H7 (cell line): ENCODE measurements around the gene DLX4. TPM values are rescaled to one million over a fixed set of nuclear protein-coding genes. Genes with fewer than 3 reads are reported as not detected.

Experiments used
- DNase-seq: peaks from one replicate; pipeline ENCODE4 v3.0.0; 2012
- H3K27me3 ChIP-seq: 2 replicates; pipeline ENCODE4 v1.6.0; 2011; ENCODE audit warnings: mild to moderate bottlenecking, low read length; ENCODE audit not compliant: control insufficient read depth, insufficient read depth
- H3K36me3 ChIP-seq: replicated peaks from 2 replicates; pipeline ENCODE4 v1.5.1; 2011; ENCODE audit warnings: low read length; ENCODE audit not compliant: control insufficient read depth, insufficient read depth
- H3K4me3 ChIP-seq: 2 replicates; pipeline ENCODE4 v1.5.1; 2011; ENCODE audit warnings: low read depth, mild to moderate bottlenecking, control low read depth, low read length, moderate library complexity; ENCODE audit not compliant: insufficient read depth
- total RNA-seq: library from RNA; depleted of rRNA; stranded (reverse); fragments of >200 nt; shearing (Covaris generic); gene quantifications from 2 replicates; pipeline ENCODE4 v1.2.3, GENCODE V29; 2014

DLX4 gene
- total RNA-seq, 1 experiment from 2014 or later = 1.0 TPM

GRCh38 chr17:49957350-49957749 lies 11.6 kb upstream of the DLX4 start:
- DNase-seq = no peak
- H3K4me3 ChIP-seq = no peak overlapping the region
- H3K36me3 ChIP-seq = no peaks in the 10 kb centered on the region
- H3K27me3 ChIP-seq = peaks cover 13% of the 10 kb centered on the region

GRCh38 chr17:49958723-49959122 lies 10.3 kb upstream of the DLX4 start:
- Histone ChIP-seq H3K4me3 (no peak overlapping the region), H3K36me3 (no peaks in the 10 kb centered on the region), H3K27me3 (peaks cover 27% of the 10 kb centered on the region)
- DNase-seq = no peak

- peak; percentile 58 for DNase-seq
- Histone ChIP-seq H3K27me3 (peaks cover 33% of the 10 kb centered on the region), H3K4me3 (no peak overlapping the region)
Measured at GRCh38 chr17:49959183-49959935, 9.6 kb upstream of the DLX4 start.

GRCh38 chr17:49962599-49963308 lies 6.2 kb upstream of the DLX4 start:
- no peaks in the 10 kb centered on the region for H3K36me3 ChIP-seq
- H3K27me3 ChIP-seq = peaks cover 63% of the 10 kb centered on the region
- H3K4me3 ChIP-seq = peak overlapping the region; percentile 6; the same call in 1 of the 2 replicates
- DNase-seq = peak; percentile 77

More at GRCh38 chr17:49959183-49959935, 9.6 kb upstream of the DLX4 start:
- no peaks in the 10 kb centered on the region for H3K36me3 ChIP-seq

GRCh38 chr17:49963309-49963625 lies 5.7 kb upstream of the DLX4 start:
- DNase-seq = peak; percentile 76
- H3K4me3 ChIP-seq = no peak overlapping the region
- H3K27me3 ChIP-seq = peaks cover 68% of the 10 kb centered on the region
- H3K36me3 ChIP-seq = no peaks in the 10 kb centered on the region

- peak; percentile 78 for DNase-seq
- H3K27me3 ChIP-seq = peaks cover 73% of the 10 kb centered on the region
- peak overlapping the region; percentile 18 for H3K4me3 ChIP-seq
- H3K36me3 ChIP-seq = no peaks in the 10 kb centered on the region
Measured at GRCh38 chr17:49963626-49964302, 5.2 kb upstream of the DLX4 start.

GRCh38 chr17:49964303-49964768 lies 4.7 kb upstream of the DLX4 start:
- peak overlapping the region; percentile 18; the same call in 1 of the 2 replicates for H3K4me3 ChIP-seq
- peaks cover 78% of the 10 kb centered on the region for H3K27me3 ChIP-seq
- H3K36me3 ChIP-seq = no peaks in the 10 kb centered on the region
- DNase-seq = peak; percentile 82

GRCh38 chr17:49964769-49965523 lies 4.0 kb upstream of the DLX4 start:
- DNase-seq = peak; percentile 83
- peaks cover 84% of the 10 kb centered on the region for H3K27me3 ChIP-seq
- H3K36me3 ChIP-seq = no peaks in the 10 kb centered on the region
- peak overlapping the region; percentile 22; the same call in 1 of the 2 replicates for H3K4me3 ChIP-seq

- peak; percentile 76 for DNase-seq
- H3K4me3 ChIP-seq = peak overlapping the region; percentile 22; the same call in 1 of the 2 replicates
- H3K27me3 ChIP-seq = peaks cover 90% of the 10 kb centered on the region
- no peaks in the 10 kb centered on the region for H3K36me3 ChIP-seq
Measured at GRCh38 chr17:49965524-49965909, 3.5 kb upstream of the DLX4 start.

GRCh38 chr17:49966767-49967166 lies 2.2 kb upstream of the DLX4 start:
- no peaks in the 10 kb centered on the region for H3K36me3 ChIP-seq
- no peak for DNase-seq
- H3K27me3 ChIP-seq = peaks cover 96% of the 10 kb centered on the region
- no peak overlapping the region for H3K4me3 ChIP-seq

- no peaks in the 10 kb centered on the region for H3K36me3 ChIP-seq
- peaks cover 99% of the 10 kb centered on the region for H3K27me3 ChIP-seq
- no peak overlapping the region for H3K4me3 ChIP-seq
- no peak for DNase-seq
Measured at GRCh38 chr17:49967205-49967604, 1.8 kb upstream of the DLX4 start.

GRCh38 chr17:49967621-49968404 lies 1.2 kb upstream of the DLX4 start:
- Histone ChIP-seq H3K27me3 (peaks cover 99% of the 10 kb centered on the region), H3K36me3 (no peaks in the 10 kb centered on the region), H3K4me3 (peak overlapping the region; percentile 64)
- no peak for DNase-seq

GRCh38 chr17:49968405-49969133 lies 421 bp upstream of the DLX4 start:
- peak; percentile 99 for DNase-seq

More at GRCh38 chr17:49968405-49969133, 421 bp upstream of the DLX4 start:
- H3K27me3 ChIP-seq = peaks cover 99% of the 10 kb centered on the region
- peak overlapping the region; percentile 64 for H3K4me3 ChIP-seq
- H3K36me3 ChIP-seq = no peaks in the 10 kb centered on the region
